NOMO-1 treated with dmso at 0.1 percent for 144 hours (cell line): ENCODE data around the gene QRICH2.
A peak's percentile ranks its signal among the peaks of the same experiment; 100 is the strongest.
"Not testable (repeated sequence)": the region's sequence is repeated elsewhere in the genome, so short reads cannot be mapped to it uniquely, and the experiment has no call there.

Experiments used
- DNase-seq: peaks from one replicate; lab custom pipeline; 2025; ENCODE audit not compliant: unreplicated experiment; lab: John Stamatoyannopoulos, UW

Gene QRICH2

DNA sequence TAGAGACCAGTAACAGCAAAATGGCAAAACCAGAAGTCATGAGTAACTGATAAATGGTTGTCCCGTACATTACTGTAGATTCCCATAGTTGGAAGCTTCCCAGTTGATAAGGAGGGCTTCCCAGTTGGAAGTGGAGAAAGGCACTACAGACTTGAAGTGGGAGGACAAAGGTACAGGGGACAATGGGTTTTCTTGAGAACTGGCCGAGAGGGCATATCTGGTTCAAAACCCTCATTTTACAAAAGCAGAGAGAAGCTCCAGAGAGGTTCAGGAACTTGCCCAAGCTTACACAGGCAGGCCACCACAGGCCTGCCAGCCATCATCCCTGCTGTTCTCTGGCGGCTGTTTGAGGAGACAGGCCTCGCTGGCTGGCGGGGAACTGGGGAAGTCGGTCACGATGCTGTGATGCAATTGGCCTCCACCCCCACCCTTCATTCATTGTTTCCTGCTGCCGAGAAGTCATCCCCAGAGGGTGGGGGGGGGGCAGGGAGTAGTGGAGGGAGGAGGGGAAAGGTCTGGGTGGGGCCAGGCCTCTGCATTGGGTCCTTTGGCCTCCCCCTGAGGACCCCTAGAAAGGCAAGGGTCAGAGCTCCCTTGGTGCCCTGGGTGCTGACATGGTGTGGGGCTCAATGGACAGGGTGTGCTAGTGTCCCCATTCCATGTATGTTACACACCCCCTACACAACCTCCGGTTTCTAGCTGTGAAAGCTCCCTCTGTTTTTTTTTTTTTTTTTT, 39.9 kb downstream of the QRICH2 start:
- DNase-seq: peak; percentile 84

DNA sequence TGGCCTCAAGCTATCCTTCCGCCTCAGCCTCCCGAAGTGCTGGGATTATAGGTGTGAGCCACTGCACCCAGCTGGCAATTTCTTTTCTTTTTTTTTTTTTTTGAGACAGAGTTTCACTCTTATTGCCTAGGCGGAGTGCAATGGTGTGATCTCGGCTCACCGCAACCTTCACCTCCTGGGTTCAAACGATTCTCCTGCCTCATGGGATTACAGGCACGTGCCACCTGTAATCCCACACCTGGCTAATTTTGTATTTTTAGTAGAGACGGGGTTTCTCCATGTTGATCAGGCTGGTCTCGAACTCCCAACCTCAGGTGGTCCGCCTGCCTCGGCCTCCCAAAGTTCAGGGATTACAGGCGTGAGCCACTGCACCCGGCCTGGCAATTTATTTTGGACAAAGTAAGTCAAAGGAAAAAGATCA, 40.5 kb downstream of the QRICH2 start:
- DNase-seq: not testable (repeated sequence)

DNA sequence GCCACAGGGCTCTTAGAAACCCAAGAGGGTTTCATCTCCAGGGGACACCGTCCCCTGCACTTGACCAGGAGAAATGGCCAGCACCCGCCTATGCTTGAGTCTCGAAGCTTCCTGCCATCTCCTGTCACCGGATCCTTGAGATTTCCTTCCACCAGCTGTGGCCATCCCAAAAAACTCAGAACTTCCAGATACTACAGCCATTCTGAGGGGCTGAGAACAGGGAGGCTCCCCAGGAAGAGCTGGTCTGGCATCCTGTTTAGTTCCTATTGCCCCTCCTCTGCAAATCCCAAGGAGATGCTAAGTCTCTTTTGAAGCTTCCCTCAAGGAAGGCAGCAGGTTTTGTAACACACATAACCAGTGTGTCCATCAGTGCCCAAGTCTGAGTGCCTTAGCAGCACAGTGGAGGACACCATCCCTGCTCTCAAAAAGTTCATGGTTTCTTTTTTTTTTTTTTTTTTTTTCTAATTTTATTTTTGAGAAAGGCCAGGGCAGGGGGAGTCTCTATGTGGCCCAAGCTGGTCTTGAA, 41.0 kb downstream of the QRICH2 start:
- no peak for DNase-seq

DNA sequence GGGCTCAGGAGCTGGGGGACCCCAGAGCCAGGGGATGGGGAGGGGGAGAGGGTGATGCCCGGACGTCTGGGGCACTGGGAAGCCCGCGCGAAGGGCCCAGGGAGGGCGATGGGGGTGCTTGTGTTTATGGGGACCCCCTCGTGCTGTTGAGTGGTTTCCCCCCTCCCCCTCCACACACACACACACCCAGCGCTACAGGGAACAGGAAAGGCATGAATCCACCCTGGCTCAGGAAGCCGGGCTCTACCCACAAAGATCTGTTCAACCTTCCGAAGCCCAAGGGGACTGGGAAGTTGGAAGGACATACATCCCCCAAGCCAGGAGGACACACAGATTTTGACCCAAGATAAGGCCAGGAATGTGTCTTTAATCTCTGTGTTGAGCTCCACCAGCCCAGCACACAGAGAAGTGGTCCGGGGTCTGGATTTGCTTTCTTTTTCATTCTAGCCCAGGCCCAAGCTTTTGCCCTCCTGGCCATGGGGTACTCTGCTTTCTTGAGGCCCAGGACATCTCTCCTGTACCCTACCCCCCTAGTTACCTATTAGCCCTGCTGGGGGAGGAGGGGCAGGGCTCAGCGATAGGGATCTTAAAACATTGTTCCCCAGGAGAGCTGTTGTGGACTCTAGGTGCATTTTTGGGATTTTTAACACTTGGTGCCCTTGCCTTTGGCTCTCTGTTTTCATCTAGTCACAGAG, 41.7 kb downstream of the QRICH2 start:
- no peak for DNase-seq

DNA sequence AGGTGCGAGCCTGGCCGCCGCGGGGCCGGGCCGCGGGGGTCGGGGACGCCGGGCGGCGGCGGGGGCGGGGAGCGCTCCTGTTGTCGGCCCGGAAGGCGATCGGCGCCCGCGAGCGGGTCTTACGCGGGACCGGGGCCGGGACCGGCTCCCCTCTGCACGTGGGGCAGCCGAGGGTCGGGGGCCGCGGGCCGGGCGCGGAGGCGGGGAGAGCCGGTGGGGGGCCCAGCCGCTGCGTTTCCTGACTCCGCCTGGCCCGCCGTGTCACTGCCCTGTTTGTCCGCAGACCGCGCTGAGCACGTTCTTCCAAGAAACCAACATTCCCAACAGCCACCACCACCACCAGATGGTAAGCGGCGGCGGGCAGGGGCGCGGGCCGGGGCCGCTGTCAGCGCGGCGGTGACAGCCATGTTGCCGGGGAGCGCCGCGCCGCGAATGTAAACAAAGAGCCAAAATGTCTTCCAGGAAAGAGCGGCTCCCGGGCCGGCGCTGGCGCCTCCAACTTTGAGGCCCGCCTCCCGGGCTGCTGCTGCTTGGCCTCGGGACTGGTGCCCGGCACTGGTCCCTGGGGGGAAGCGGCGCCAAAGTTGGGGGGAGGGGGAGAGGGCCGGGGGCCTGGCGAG, 42.3 kb downstream of the QRICH2 start:
- no peak for DNase-seq

DNA sequence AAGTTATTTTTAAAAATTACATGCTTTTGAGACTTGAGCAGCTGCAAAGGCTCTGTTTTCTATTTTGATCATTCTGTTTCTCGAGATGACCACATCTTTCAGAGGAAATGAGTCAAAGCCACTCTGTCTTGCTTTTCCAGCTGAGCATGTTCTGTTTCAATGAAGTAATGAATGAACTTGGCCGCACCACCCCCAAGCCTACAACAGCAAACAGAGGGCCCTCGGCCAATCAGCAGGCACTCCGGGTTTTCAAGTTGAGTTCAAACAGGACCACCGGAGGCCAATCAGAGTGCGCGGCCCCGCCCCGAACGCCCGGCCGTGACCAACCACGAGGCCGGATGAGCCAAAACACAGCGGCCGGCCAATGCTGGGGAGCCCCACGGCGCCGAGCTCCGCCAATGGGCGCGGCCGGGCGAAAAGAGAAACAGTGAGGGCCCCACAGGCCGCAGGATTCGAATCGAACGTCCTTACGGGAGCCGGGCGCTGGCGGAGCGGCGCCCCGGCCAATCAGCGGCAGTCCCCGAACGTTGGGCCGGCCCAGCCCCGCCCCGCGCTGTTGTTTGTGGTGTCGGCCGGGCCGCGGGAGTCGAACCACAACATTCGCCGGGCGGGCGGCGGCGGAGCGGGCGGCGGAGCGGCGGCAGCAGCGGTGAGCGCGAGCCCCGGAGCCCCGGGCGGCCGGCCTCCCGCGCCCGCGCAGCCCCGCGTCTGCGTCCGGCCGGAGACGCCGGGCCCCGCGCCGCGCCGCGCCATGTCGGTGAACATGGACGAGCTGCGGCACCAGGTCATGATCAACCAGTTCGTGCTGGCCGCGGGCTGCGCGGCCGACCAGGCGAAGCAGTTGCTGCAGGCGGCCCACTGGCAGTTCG, 43.1 kb downstream of the QRICH2 start, which contains the start of gene UBALD2:
Gene UBALD2, plus strand, starts transcription at position 594 of the 869 bp plus-strand sequence. Its CDS starts 158 bp downstream, at position 752.
- DNase-seq: peak; percentile 100

DNA sequence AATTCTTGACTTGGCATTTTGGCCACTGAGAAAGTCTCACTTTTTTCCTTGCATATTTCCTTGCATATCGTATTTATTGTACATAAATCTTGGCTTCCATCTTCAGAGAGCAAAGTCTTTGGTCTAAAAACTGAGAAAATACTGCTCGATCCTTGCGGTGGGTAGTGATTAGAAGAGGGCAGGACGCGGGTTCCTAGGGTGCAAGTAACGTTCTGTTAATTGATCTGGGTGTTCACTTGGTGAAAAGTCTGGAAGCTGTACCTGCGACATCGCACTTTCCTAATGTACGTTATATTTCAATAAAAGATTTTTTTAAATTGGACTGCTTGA, 43.7 kb downstream of the QRICH2 start:
- DNase-seq: no peak

DNA sequence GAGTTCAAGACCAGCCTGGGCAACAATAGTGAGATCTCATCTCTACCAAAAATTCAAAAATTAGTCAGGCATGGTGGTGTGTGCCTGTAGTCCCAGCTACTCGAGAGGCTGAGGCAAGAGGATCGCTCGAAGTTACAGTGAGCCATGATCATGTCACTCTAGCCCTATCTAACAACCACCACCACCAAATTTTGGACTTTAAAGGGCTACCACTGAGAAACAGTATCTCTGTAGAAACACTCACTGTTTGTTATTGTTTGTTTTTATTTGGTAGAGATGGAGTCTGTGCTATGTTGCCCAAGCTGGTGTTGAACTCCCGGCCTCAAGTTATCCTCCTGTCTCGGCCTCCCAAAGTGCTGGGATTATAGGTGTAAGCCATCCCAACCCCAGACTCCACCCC, 44.2 kb downstream of the QRICH2 start:
- no peak for DNase-seq

DNA sequence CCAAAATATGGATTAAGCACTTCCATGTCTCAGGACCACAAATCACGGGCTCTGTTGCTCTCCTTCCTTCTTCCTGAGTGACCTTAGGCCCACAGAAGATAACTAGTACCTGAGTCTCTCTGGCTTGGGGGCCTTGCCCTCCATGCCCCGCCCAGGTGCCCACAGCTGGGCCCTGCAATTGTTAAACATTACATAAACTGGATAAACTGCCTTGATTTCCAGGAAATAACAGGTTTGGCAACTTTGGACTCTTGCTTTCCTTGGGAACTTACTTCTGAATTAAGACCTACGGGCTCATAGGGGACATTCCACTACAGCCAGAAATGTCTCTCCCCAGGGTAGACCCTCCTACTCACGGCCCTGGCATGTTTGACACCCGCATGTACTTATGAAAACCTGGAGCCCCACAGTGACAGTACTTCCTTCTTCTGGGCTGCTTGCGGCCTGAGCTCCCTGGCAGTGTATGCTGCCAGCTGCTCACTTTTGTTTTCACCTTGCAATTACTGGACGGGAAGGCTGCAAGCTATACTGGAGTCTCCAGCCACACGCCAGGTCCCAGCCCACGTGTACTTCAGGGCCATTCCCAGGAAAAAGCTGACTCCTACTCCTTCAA, 45.2 kb downstream of the QRICH2 start:
- peak; percentile 84 for DNase-seq

DNA sequence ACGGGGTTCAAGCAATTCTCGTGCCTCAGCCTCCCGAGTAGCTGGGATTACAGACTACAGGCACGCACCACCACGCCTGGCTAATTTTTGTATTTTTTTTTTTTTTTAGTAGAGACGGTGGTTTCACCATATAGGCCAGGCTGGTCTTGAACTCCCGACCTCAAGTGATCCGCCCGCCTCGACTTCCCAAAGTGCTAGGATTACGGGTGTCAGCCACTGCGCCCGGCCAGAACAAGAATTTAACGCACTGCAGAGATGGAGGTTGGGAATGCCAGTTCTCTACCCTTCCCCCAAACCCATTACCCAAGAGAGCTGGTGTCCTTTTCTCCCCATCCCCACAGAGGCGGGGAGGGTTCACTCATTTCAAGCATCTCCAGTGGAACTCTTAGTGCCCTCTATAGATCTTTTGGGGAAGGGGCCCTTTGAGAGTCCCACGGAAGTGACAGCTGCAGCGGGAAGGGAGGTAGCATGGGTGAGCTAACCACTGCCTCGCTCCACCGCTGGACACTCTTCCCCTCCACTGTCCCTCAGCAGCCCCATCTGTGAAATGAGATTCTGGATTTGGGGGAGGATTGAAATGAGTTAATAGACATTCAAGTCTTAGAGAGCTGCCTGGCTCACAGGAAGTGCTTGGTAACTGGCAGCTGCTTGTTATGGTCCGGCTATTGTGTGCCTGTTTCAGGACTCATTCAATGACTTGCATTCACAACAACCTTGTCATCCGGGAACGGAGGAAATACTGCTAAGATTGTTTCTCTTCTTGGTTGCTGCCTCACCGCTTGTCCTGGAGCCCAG, 46.5 kb downstream of the QRICH2 start:
- no peak for DNase-seq

DNA sequence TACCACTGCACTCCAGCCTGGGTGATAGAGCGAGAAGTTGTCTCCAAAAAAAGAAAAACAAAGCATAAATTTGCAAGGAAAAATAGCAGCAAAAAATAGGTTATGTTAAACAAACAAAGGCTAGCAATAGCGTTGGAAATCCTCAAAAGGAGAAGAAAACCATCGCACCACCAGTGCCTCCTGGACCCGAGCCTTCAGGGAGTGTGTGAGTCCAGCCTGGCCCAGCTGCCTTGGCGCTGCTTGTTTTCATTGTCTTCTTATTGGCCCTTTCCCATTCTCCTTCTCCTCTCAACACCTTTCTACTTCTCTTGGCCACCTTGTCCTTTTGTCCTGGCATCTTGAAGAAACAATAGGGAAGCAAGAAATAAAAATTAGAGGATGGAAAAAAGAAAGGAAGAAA, 47.4 kb downstream of the QRICH2 start:
- DNase-seq: no peak

DNA sequence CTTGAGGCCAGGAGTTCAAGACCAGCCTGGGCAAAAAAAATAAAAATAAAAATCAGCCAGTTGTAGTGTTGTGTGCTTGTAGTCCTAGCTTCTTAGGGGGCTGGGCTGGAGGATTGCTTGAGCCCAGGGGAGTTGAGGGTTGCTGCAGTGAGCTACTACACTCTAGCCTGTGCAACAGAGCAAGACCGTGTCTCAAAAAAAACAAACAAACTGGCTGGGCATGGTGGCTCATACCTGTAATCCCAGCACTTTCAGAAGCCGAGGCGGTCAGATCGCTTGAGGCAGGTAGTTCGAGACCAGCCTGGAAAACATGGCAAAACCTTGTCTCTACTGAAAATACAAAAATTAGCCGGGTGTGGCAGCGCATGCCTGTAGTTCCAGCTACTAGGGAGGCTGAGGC, 47.9 kb downstream of the QRICH2 start:
- no peak for DNase-seq

DNA sequence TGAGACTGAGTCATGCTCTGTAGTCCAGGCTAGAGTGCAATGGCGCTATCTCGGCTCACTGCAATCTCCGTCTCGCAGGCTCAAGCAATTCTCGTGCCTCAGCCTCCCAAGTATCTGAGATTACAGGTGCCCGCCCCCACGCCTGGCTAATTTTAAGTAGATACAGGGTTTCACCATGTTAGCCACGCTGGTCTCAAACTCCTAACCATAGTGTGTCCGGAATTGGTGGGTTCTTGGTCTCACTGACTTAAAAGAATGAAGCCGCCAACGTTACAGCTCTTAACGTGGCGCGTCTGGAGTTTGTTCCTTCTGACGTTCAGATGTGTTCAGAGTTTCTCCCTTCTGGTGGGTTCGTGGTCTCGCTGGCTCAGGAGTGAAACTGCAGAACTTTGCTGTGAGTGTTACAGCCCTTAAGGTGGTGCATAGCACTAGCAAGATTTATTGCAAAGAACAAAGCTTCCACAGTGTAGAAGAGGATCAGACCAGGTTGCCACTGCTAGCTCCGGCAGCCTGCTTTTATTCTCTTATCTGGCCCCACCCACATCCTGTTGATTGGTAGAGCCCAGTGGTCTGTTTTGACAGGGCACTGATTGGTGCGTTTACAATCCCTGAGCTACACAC, 51.5 kb downstream of the QRICH2 start:
- DNase-seq: not testable (repeated sequence)

DNA sequence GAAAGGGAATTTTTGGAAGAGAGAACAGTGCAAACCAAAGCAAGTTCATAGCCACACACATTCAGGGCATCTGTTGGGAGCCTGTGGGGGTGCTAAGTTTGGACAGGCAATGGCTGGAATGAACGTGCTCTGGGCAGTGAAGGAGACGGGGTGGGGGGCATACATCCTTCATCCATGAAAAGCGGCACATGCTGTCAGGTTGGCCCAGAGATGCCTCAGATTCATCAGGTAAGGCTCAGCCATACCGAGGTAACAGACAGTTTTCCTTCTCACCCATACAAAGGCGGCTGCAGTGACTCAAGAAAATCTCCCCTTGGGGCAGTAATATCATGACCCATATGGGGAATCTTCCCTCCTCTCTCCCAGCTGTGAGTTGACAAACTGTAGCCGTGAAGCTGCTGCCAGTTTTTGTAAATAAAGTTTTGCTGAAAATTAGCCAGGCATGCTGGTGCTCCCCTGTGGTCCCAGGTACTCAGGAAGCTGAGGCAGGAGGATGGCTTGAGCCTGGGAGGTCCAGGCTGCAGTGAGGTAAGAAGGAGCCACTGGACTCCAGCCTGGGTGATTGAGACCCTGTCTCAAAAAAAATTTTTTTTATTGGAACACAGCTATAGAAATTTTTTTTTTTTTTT, 52.2 kb downstream of the QRICH2 start:
- no peak for DNase-seq

DNA sequence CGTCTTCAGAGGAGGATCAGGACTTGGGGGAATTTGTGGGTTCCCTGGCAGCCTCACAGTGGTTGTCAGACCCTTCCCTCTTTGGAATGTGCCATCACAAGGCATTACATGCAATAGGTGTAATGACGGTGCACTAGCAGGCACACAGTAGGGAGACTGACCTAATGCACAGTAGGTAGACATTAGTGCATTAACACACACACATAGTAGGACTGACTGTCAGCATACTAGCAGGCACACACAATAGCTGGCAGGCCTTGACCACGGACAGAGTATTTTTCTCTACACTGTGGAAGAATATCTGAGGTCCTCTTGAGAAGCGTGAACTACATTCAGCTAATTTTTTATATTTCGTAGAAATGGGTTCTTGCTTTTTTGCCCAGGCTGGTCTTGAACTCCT, 53.8 kb downstream of the QRICH2 start:
- DNase-seq: no peak

DNA sequence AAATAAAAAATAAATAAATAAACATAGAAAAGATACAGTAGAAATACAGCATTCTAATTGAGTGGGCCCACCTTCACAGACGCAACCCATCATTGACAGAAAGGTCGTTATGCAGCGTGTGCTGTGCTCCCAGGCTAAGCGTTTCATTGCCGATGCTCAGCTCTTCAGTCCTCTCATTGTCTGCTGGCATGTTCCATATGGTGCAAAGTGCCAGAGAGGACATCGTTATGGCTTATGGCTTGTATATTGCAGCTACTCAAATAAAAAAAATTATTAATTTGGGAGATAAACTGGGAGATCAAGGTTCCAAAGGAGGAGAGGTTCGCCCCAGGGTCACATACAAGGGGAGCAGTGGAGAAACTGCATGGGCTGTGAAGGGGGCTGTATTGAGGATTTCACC, 54.2 kb downstream of the QRICH2 start:
- DNase-seq: no peak

DNA sequence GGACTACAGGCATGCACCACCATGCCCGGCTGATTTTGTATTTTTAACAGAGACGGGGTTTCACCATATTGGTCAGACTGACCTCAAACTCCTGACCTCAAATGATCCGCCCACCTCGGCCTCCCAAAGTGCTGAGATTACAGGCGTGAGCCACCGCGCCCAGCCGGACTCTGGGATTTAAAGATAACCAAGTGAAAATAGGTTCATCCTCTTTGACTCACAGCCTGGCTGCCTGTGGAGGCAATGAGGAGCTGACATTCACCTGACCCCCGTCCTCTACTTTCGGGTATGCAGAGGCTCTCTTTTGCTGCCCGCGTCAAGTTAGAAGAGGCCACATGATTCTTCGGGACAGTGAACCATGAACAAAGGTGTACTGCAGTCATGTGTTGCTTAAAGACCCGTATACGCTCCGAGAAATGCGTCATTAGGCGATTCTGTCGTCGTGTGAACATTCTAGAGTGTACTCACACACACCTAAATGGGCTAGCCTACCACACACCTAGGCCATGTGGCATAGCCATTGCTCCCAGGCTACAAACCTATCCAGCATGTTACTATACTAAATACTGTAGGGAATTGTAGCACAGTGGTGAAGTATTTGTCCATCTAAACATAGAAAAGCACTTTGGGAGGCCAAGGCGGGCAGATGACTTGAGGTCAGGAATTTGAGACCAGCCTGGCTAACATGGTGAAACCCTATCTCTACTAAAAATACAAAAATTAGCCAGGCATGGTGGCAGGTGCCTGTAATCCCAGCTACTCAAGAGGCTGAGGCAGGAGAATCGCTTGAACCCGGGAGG, 54.9 kb downstream of the QRICH2 start:
- DNase-seq: not testable (repeated sequence)
